Measurements from ENCODE around the gene KCNK15. TPM values are rescaled to one million over a fixed set of nuclear protein-coding genes. Genes with fewer than 3 reads are reported as not detected.

KCNK15 gene
- polyA plus RNA-seq, 3 donors: 0.03 TPM; not detected in 2

- Histone ChIP-seq H3K4me2 (replicated peaks; ENCODE audit: extremely low read depth, low read length, poor library complexity, severe bottlenecking) (no peak overlapping the region), H3K4me3 (replicated peaks in 1 of 3; ENCODE audit: low read depth in 2 of 3, low read length in 3 of 3) (no peak overlapping the region), H4K20me1 (ENCODE audit: insufficient read depth, low read length) (no peaks in the 10 kb centered on the region), H3K36me3 (replicated peaks in 1 of 2; ENCODE audit: control insufficient read depth in 1 of 2, insufficient read depth in 2 of 2, low read length in 2 of 2) (no peaks in the 10 kb centered on the region), H3K27me3 (ENCODE audit: control insufficient read depth in 2 of 2, insufficient read depth in 2 of 2, low read length in 2 of 2) (no peaks in the 10 kb centered on the region), H3K4me1 (ENCODE audit: control insufficient read depth in 1 of 2, insufficient read depth in 2 of 2, low read length in 2 of 2) (no peaks in the 10 kb centered on the region), H2AFZ (ENCODE audit: insufficient read depth, low read depth, low read length, poor library complexity, severe bottlenecking) (no peak overlapping the region), H3K9me3 (replicated peaks in 1 of 2; ENCODE audit: control insufficient read depth in 1 of 2, insufficient read depth in 1 of 2, low read length in 2 of 2) (no peaks in the 10 kb centered on the region), H3K27ac (ENCODE audit: low read depth in 1 of 2, low read length in 2 of 2) (no peak overlapping the region), H3K79me2 (ENCODE audit: insufficient read depth, low read length) (no peaks in the 10 kb centered on the region), H3K9ac (ENCODE audit: insufficient read depth, low read length, poor library complexity, severe bottlenecking) (no peak overlapping the region)
- no peak overlapping the region for H3K27ac Mint-ChIP-seq
- intact Hi-C loops (cut with micrococcal nuclease): no loop called here
- no peak for TF ChIP-seq CTCF (IDR thresholded peaks at IDR 0.05)
- H3K9me3 Mint-ChIP-seq: peaks cover 0 to 2% (median 0%) of the 10 kb centered on the region in 7 donors
- H3K27me3 Mint-ChIP-seq (ENCODE audit: low read depth in 3 of 3): peaks cover 0 to 2% (median 2%) of the 10 kb centered on the region in 3 donors
- H3K4me1 Mint-ChIP-seq: peaks cover 5% of the 10 kb centered on the region
- H3K4me3 Mint-ChIP-seq: no peak overlapping the region
- no peaks in the 10 kb centered on the region for H3K36me3 Mint-ChIP-seq
- WGBS (ENCODE audit: insufficient coverage): no CpG with 5 or more reads among the region's 3 CpGs
- no peak for DNase-seq
These were observed 47.3 kb upstream of the KCNK15 start for GRCh38 chr20:44698351-44698750.

GRCh38 chr20:44700306-44700705 lies 45.4 kb upstream of the KCNK15 start:
- H2AFZ ChIP-seq (ENCODE audit: insufficient read depth, low read depth, low read length, poor library complexity, severe bottlenecking): no peak overlapping the region
- 97% methylated on average over 9 of the region's 11 CpGs for WGBS (ENCODE audit: insufficient coverage)
- H3K9me3 ChIP-seq (replicated peaks in 1 of 2; ENCODE audit: control insufficient read depth in 1 of 2, insufficient read depth in 1 of 2, low read length in 2 of 2): no peaks in the 10 kb centered on the region
- H3K27ac ChIP-seq (ENCODE audit: low read depth in 1 of 2, low read length in 2 of 2): no peak overlapping the region
- Mint-ChIP-seq H3K36me3 (no peaks in the 10 kb centered on the region), H3K4me3 (no peak overlapping the region), H3K27me3 (ENCODE audit: low read depth in 3 of 3) (peaks cover 0 to 2% (median 2%) of the 10 kb centered on the region in 3 donors), H3K4me1 (peaks cover 5% of the 10 kb centered on the region), H3K9me3 (peaks cover 0 to 2% (median 0%) of the 10 kb centered on the region in 7 donors), H3K27ac (no peak overlapping the region)
- no peak for TF ChIP-seq CTCF (IDR thresholded peaks at IDR 0.05)
- H3K36me3 ChIP-seq (replicated peaks in 1 of 2; ENCODE audit: control insufficient read depth in 1 of 2, insufficient read depth in 2 of 2, low read length in 2 of 2): no peaks in the 10 kb centered on the region
- no peak overlapping the region for H3K4me3 ChIP-seq (replicated peaks in 1 of 3; ENCODE audit: low read depth in 2 of 3, low read length in 3 of 3)
- no peaks in the 10 kb centered on the region for H3K4me1 ChIP-seq (ENCODE audit: control insufficient read depth in 1 of 2, insufficient read depth in 2 of 2, low read length in 2 of 2)
- H3K9ac ChIP-seq (ENCODE audit: insufficient read depth, low read length, poor library complexity, severe bottlenecking): no peak overlapping the region
- no peaks in the 10 kb centered on the region for H3K27me3 ChIP-seq (ENCODE audit: control insufficient read depth in 2 of 2, insufficient read depth in 2 of 2, low read length in 2 of 2)
- intact Hi-C loops (cut with micrococcal nuclease): no loop called here
- H3K79me2 ChIP-seq (ENCODE audit: insufficient read depth, low read length): no peaks in the 10 kb centered on the region
- no peak overlapping the region for H3K4me2 ChIP-seq (replicated peaks; ENCODE audit: extremely low read depth, low read length, poor library complexity, severe bottlenecking)
- DNase-seq: no peak
- H4K20me1 ChIP-seq (ENCODE audit: insufficient read depth, low read length): no peaks in the 10 kb centered on the region
